ENCODE measurements around the gene EZH1.

The EZH1 gene

DNA sequence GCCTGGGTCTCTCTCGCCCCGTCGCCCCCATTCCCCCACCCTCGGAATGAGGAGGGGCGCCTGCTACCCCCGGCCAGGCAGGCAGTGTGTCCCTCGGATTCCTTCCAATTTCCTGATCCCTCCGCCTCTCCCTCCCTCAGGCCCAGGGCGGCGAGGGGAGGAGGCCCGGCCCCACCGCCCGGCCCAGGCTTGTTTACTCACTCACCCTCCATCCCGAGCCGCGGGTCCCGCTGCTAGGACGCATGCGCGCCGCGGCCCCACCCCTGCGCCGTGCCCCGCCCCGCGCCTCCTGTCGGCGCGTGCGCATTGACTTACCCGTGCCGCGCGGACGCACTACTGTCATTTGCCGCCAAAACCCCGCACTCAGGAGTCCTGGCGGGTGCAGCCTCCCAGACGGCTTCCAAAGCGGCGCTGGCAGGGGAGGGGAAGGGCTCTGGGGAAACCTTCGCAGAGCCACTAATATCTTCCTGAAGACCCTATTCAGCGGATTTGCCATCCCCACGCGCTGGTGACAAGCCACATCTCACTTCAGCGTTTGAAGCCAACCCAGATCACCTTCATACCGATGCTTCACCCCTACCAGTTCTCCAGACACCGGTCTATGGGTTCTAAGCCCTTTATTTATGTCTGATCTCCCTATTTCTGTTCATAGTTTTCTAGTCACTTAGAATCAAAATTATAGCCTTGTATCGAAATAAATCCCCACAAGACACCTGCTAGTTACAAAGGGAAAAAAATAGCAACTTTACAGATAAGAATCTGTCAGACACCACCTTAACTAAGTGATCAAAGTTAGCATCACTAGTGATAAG, at the start of gene EZH1:
Gene EZH1 (minus strand): TSS at position 235 of the 812 bp plus-strand sequence. CDS start 16,099 bp downstream, outside the sequence.
- DNase-seq (ENCODE audit: low spot score) = peak; percentile 100

DNA sequence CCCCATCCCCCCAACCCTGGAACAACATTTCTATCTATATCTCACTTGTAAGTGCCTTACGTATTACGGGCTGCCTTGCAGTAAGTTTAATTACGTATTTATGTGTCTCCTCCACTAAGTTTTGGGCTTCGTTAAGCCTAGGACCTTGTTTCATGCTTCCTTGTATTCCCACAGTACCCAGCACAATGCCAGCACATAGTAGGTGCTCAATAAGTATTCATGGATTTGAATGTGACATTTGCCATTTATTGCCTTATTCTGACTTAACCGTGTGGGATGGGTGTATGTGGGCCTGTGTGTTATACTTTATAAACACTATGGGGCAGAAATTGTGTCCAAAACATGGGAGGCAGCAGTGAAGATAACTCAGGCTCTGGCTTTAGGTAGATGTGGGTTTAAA, 47.7 kb upstream of the EZH1 start:
- no peak for DNase-seq (ENCODE audit: low spot score)

DNA sequence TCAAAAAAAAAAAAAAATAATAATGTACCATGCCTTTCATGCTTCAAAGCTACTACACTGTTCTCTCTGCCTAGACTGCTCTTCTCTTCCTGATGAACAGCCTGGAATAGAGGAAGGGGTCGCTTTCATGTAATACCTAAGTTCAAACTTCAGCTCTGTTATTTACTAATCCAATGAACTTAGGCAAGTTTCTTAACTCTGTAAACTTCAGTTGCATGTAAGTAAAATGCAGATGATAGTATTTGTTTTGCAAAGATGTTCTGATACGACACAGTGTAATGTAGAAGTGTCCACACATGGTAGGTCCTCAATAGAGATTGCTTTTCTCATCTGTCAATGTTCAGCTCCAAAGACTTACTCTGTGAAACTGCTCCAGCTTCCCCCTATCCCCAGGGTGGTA, 47.1 kb upstream of the EZH1 start:
- no peak for DNase-seq (ENCODE audit: low spot score)

DNA sequence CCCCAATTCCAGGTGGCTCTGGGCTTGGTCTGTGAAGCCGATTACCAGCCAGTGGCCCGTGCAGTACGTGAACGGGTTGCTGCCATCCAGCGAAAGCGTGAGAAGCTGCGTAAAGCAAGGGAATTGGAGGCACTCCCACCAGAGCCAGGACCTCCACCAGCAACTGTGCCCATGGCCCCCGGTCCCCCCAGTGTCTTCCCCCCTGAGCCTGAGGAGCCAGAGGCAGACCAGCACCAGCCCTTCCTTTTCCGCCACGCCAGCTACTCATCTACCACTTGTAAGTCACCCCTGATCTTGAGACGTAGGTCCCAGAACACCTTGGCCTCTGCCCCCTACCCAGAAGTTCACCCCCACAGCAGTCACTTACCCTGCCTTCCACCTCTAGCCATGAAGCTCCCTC, 42.4 kb upstream of the EZH1 start:
- DNase-seq (ENCODE audit: low spot score) = no peak

DNA sequence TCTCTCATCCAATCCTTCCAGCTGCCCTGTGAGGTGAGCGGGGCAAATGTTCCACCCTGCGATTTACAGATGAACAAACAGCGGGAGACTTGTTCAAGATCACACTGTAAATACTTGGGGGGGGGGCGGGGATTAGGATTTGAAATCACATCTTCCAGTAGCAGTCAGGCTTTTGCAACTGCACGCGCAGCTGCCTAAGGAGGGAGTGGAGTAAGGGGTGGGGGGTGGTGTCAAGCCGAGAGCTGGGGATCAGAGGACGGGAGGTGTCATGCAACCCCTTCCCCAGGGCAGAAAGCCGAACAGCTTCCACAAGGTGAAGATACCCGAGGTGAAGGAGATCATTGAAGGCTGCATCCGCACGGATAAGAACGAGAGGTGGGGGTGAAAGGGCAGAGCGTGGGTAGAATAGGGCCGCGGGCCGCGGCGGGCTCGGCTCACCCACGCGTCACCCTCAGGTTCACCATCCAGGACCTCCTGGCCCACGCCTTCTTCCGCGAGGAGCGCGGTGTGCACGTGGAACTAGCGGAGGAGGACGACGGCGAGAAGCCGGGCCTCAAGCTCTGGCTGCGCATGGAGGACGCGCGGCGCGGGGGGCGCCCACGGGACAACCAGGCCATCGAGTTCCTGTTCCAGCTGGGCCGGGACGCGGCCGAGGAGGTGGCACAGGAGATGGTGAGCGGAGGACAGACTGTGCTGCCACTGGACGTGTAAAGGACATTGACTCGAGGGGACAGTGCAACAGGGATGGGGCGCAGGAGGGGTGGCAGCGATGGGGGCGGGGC, 40.2 kb upstream of the EZH1 start:
- DNase-seq (ENCODE audit: low spot score) = no peak

DNA sequence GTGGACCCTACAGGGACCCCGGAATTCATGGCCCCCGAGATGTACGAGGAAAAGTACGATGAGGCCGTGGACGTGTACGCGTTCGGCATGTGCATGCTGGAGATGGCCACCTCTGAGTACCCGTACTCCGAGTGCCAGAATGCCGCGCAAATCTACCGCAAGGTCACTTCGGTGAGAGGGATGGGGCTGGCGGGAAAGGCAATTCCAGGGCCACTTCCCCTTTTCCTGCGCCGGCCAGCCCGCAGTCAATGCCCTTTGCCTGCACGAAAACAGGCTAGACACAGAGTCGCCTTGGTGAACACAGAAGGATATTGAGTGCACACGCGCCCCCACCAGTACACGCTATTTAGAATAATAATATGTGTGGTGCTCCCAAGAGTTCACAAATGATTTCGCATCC, 39.6 kb upstream of the EZH1 start:
- no peak for DNase-seq (ENCODE audit: low spot score)

DNA sequence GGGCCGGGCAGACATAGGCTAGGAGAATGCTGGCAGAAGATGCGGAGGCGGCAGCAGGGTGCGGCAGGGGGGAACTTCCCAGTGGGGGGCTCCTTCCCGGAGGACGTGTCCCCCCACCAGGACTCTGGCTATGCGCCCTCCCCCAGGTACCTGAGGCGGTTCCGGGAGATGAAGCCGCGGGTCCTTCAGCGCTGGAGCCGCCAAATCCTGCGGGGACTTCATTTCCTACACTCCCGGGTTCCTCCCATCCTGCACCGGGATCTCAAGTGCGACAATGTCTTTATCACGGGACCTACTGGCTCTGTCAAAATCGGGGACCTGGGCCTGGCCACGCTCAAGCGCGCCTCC, 38.9 kb upstream of the EZH1 start:
- no peak for DNase-seq (ENCODE audit: low spot score)

DNA sequence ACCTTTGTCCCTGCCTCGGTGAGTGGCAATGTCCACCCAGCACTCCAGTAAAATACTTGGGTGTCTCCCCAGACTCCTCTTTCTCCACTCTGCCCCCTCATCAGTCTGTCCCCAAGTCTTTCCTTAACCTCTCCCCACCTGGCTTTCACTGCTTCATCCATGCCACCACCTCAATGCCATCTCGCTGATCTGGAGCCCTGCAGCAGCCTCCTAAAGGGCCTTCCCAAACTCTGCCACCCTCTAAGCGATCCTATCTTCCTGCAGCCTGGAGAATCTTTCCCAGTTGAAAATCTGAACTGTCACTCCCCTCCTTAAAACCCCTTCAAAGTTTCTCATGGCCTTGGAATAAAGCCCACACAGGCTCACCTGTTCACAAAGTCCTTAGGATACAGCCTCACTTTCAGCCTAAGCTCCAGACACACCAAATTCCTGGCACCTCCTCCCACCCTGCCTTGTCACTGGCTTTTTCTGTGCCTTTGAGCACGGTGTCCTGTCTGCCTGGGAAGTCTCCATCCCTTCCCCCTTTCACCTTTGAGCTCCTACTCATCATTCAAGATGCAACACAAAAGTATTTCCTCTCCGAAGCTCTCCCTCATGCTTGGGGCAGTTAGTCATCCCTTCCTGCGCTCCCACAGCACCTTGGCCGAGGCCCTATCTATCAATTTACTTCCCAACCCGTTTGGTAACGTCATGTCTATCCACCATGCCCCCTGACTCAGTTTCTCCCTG, 38.4 kb upstream of the EZH1 start:
- DNase-seq (ENCODE audit: low spot score) = peak; percentile 51

DNA sequence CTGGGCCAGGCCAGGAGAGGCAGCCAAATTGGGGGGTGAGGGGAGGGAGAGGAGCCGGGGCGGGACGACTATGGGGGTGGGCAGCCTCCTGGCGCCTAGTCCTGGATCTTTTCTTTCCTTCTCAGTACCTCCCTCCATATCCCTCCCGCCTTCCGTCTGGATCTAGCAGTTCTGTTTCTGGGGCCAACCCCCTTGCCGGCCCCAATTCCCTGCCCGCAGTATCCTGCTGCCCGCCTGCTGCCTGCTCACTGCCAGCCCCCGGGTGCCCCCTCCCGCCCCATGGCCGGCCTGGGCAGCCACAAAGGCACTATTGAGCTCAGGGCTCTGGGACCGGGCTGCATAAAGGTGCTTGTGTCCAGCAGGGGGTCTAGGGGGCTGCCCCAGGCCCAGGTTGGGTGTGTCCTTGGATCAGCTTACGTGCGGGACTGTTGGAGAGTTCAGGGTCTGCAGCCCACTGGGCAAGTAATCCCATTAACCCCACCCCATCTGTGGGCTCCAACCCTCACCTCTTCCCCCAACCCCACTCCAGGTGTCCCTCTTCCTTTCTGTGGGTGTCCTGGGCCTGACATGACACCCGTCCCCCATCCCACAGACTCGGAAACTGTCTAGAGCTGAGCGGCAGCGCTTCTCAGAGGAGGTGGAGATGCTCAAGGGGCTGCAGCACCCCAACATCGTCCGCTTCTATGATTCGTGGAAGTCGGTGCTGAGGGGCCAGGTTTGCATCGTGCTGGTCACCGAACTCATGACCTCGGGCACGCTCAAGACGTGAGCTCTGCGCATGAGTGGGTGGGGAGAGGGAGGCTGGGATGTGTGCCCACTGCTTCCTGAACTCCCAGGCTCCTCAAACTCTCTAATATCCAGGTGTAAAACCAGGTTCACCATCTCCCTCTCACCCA, 37.6 kb upstream of the EZH1 start:
- peak; percentile 37 for DNase-seq (ENCODE audit: low spot score)

DNA sequence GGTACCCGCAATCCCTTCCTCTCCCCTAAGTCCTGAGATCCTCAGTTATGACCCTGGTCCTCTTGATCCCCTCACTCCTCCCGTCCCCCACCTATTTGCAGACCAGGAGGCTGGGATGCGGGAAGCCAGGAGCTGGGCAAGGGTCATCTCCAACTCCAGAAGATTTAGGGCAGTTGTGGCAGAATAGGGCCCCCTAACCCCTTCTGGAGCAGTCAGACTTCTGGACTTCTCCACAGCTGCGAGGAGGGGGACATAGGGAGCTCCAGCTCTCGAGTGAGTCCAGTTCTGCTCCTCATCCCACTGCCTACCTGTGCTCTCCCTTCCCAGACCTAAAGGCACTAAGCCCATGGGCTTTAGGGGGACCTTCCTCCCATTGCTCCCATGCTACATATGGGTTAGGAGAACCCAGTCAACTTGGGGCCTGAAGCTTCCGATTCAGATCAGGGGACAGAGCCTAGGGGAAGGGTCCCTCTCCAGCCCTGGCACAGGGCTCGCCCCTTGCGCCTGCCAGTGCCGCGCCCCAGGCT, 36.9 kb upstream of the EZH1 start:
- DNase-seq (ENCODE audit: low spot score) = peak; percentile 22

DNA sequence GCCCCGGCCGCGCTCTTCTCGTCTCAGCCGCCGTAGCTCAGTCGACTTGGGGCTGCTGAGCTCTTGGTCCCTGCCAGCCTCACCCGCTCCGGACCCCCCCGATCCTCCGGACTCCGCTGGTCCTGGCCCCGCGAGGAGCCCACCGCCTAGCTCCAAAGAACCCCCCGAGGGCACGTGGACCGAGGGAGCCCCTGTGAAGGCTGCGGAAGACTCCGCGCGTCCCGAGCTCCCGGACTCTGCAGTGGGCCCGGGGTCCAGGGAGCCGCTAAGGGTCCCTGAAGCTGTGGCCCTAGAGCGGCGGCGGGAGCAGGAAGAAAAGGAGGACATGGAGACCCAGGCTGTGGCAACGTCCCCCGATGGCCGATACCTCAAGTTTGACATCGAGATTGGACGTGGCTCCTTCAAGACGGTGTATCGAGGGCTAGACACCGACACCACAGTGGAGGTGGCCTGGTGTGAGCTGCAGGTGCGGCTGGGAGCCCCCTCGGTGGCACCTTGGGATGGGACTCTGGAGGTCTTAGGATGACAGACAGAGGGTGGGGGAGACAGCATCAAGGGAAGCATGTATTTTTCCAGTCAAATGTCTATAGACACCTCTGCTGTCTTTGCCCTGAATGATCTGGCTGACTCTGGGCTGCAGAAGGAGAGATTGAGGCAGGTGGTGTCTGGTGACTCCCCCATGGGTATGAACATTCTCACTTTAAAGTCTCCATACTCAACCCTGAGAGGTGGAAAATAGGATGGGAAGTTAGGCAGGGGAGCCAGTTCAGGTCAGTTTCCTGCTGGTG, 36.2 kb upstream of the EZH1 start:
- peak; percentile 12 for DNase-seq (ENCODE audit: low spot score)

DNA sequence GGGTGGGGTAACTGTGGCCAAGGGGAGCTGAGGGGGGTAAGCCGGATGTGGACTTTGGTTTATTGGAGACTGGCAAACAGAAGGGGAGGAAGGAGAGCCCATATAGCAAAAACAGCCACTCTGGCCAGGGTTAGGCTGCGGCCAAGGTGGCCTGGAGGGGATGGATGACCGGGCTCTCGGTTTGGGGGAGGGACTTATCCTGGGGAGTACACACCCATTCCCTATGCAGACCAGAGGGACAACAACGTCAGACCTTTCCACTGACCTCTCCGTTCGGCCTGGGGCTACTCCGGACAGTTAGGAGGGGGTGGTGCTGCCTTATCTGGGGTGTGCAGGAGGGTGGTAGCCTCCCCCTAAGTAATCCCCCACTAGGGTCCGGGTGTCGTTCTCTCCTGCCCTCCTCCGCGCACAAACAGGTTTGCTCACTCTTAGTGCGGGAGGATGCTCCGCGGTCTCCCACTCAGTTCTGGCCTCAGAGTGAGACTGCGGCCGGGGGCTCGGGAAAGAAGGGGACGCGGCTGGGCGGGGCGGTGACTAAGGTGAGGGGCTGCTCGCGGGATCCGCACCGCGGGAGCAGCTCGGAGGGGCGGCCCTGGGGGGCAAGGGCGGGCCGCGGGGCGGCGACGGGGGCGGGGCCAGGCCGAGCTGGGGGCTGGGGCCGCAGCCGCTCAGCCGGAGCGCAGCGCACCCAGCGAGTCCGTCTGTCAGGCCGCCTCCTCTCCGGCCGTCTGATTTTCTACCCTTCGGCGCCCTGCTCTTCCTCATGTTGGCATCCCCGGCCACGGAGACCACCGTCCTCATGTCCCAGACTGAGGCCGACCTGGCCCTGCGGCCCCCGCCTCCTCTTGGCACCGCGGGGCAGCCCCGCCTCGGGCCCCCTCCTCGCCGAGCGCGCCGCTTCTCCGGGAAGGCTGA, 35.4 kb upstream of the EZH1 start, which contains the start of gene WNK4:
Gene WNK4 (plus strand): TSS at position 675 of the 915 bp plus-strand sequence. CDS start 89 bp downstream, at position 764.
- peak; percentile 69 for DNase-seq (ENCODE audit: low spot score)

DNA sequence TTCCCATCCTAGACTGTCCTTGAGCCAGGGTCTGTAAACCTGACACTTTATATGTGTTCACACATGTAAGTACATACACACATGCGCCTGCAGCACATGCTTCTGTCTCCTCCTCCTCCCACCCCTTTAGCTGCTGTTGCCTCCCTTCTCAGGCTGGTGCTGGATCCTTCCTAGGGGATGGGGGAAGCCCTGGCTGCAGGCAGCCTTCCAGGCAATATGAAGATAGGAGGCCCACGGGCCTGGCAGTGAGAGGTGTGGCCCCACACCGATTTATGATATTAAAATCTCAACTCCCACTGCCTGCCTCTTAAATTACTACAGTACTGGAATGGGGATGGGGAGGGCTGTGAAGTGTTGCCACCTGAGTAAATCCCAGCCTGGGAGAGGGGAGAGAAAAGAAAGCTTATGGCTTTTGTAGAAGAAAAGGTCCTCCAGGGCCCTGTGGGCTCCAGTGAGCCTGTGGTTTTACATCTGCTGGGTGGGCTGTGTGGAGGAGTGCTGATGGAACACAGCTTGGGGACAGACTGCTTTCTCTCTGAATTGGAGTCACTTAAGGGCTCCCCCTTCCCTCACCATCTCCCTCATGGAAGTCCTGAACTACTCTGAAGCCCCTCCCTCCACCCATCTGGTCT, 34.6 kb upstream of the EZH1 start:
- DNase-seq (ENCODE audit: low spot score) = no peak

DNA sequence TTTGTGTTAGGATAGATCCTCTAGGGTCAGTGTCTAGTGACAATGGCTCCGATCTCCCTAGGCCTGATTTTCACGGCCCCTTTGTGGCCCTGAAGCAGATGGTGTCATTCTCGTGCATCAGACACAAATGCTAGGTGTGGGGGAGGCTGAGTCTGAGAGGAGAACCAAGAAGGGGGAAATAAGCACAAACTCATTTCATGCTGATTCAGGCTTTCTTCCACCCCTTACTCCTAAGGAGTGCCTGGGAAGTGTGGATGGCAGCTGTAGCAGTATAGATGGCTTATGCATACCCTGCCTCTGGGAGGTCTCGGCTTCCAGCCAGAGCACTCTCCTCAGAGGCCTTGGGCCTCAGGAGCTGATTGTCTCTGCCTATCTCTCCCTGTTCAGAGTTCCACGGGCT, 33.7 kb upstream of the EZH1 start:
- DNase-seq (ENCODE audit: low spot score) = no peak

DNA sequence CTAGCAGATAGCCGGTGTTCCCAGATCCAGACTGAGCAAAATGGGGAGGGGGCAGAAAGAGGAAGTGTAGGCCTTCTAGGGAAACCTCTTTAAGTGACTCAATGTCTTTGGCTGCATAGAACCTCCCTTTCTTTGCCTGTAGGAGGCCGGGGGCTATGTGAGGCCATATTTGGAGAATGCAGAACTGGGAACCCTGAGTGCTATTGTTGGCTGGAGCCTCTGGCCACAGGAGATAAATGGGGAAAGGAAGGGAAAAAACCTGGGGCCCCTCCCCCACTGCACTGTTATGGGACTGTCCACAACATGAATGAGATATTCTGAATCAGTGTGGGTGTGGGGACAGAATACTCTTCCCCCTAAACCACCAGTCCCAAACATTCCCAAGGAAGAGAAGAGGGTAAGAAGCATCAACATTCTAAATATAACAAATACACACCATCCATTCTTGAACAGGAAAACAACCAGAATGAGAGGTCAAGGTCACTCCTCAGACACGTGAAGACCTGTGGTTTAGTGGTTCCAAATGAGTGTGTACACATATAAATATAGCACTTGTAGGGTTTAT, 30.8 kb upstream of the EZH1 start:
- no peak for DNase-seq (ENCODE audit: low spot score)

DNA sequence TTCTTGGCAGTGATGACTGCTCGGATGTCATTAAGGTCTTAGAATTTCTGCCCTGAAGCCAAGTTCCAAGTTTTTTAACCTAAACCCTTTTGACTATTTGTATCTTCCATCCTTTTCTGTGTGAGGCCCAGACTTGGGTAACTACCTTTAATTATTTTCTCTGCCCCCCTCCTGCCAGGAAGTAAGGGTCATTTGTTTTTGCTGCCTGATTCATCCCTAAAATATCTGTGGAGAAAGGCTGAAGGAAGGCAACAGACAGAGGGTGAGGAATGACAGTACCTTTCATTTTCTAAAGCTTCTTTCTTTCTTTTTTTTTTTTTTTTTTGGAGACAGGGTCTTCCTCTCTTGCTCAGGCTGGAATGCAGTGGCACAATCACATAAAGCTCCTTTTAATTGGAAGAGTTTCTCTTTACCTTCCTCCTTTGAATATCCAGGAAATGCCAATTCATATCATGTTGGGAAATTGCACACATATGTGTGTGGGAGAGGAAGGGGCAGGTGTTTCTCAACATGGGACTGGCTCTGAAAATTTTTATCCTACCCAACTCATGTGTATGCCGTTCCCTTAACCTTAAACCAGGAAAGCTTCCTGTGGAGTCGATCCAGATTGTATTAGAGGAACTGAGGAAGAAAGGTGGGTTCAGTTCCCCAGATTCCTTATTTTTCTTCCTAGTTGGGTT, 29.4 kb upstream of the EZH1 start:
- no peak for DNase-seq (ENCODE audit: low spot score)

DNA sequence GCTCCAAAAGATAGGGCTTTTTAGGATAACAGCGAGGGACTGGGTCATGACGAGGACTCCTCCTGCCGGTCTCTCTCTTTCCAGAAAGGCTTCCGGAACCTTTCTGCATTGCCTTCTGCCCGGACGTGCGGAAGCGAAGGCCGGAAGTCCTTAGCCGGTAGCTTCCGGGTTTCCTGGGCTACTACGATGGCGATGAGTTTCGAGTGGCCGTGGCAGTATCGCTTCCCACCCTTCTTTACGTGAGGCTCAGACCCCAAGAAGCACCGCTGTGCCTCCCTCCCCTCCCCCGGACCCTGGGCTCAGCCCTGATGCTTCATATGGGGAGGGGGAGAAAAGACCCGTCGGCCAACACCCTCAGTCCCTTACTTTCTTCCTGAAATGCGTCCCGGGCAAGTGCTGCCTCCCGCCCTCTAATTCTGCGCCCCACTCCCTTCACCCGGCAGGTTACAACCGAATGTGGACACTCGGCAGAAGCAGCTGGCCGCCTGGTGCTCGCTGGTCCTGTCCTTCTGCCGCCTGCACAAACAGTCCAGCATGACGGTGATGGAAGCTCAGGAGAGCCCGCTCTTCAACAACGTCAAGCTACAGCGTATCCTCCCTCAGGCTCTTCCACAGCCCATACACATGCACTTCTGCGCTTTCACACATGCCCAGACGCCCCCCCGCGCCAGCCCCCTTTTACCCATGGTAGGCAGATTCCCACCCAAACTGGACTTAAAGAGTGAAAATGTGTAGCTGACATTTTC, 28.6 kb upstream of the EZH1 start, which contains the start of gene VPS25:
Gene VPS25 (plus strand): TSS at position 160 of the 746 bp plus-strand sequence. CDS start 27 bp downstream, at position 187.
- DNase-seq (ENCODE audit: low spot score) = peak; percentile 92
